HepG2 (cell line): ENCODE data around the gene DDR1. TPM values are rescaled to one million over a fixed set of nuclear protein-coding genes. Genes with fewer than 3 reads are reported as not detected.
A peak's percentile ranks its signal among the peaks of the same experiment; 100 is the strongest.

Source experiments
- CENPX ChIP-seq: sonication (generic); formaldehyde crosslinking; IDR thresholded peaks from 2 replicates; pipeline ENCODE4 v1.9.0; 2021; ENCODE audit warnings: mild to moderate bottlenecking, missing genetic modification reagents, moderate library complexity
- ELF4 ChIP-seq: sonication (generic); formaldehyde crosslinking; IDR thresholded peaks from 2 replicates; pipeline ENCODE4 v1.5.0; 2020; ENCODE audit warnings: missing genetic modification reagents, mild to moderate bottlenecking, moderate library complexity, borderline replicate concordance
- KAT2B ChIP-seq: fragments of 150-350 bp; IDR thresholded peaks from 2 replicates; pipeline ENCODE4 v1.6.1; 2014; ENCODE audit warnings: low read depth, low read length, borderline replicate concordance
- MEF2D ChIP-seq: sonication (generic); formaldehyde crosslinking; IDR thresholded peaks from 2 replicates; pipeline ENCODE4 v1.5.1; 2020; ENCODE audit warnings: mild to moderate bottlenecking, missing genetic modification reagents
- MIXL1 ChIP-seq: IDR thresholded peaks from 2 replicates; pipeline ENCODE4 v1.6.1; 2016
- NBN ChIP-seq: fragments of 450-650 bp; conservative IDR thresholded peaks from 2 replicates; pipeline ENCODE4 v1.6.1; 2017
- PHF8 ChIP-seq: sonication (generic); formaldehyde crosslinking; IDR thresholded peaks from 2 replicates; pipeline ENCODE4 v1.5.0; 2020; ENCODE audit warnings: missing genetic modification reagents
- ZKSCAN8 ChIP-seq: IDR thresholded peaks from 2 replicates; pipeline ENCODE4 v1.6.1; 2016; ENCODE audit warnings: borderline replicate concordance, missing genetic modification reagents, missing compliant biosample characterization
- ZNF101 ChIP-seq: sonication (generic); formaldehyde crosslinking; IDR thresholded peaks from 2 replicates; pipeline ENCODE4 v1.4.0; 2020; ENCODE audit warnings: mild to moderate bottlenecking, low read depth, missing genetic modification reagents, borderline replicate concordance
- ZNF205 ChIP-seq: IDR thresholded peaks from 2 replicates; pipeline ENCODE4 v1.6.1; 2018; ENCODE audit warnings: missing biosample characterization, missing genetic modification reagents
- ZSCAN29 ChIP-seq: sonication (generic); formaldehyde crosslinking; conservative IDR thresholded peaks from 2 replicates; pipeline ENCODE4 v1.4.0; 2020; ENCODE audit warnings: mild to moderate bottlenecking, missing genetic modification reagents
- polyA plus RNA-seq, 8 experiments: library from polyadenylated mRNA; depleted of rRNA in 3 of 8; stranded (reverse) in 7 of 8; unstranded in 1 of 8; fragments of >200 nt; fragmentation: Illumina TruSeq in 4 of 8; extraction: Trizol in 4 of 8; gene quantifications; 2 replicates each; pipeline versions ENCODE4 v1.2.1 to v1.2.3, GENCODE V29; 2011 to 2016; ENCODE audit warnings: low read depth in 4 of 8, missing spikeins in 1 of 8, mixed read lengths in 1 of 8; ENCODE audit not compliant: insufficient read depth in 1 of 8
- total RNA-seq, 5 experiments: library from RNA; depleted of rRNA; stranded (reverse); fragments of >200 nt; fragmentation: Illumina TruSeq; extraction: Trizol; gene quantifications; 2 replicates each; pipeline ENCODE4 v1.2.3, GENCODE V29; 2016; ENCODE audit warnings: low read depth in 1 of 5
- TF ChIP-seq, protein P1 (sequence below): sonication (generic); formaldehyde crosslinking; IDR thresholded peaks from 2 replicates; pipeline ENCODE4 v1.5.1; 2020; ENCODE audit warnings: missing genetic modification reagents, mild to moderate bottlenecking, borderline replicate concordance
- TF ChIP-seq, protein P2 (sequence below): sonication (generic); formaldehyde crosslinking; IDR thresholded peaks from 2 replicates; pipeline ENCODE4 v1.8.1; 2023; ENCODE audit warnings: mild to moderate bottlenecking, missing genetic modification reagents
- TF ChIP-seq, protein P3 (sequence below): sonication (generic); formaldehyde crosslinking; IDR thresholded peaks from 2 replicates; pipeline ENCODE4 v1.4.0; 2020; ENCODE audit warnings: missing genetic modification reagents
- TF ChIP-seq, protein P4 (sequence below): sonication (generic); formaldehyde crosslinking; IDR thresholded peaks from 2 replicates; pipeline ENCODE4 v1.4.0; 2020; ENCODE audit warnings: missing genetic modification reagents
- TF ChIP-seq, protein P5 (sequence below): sonication (generic); formaldehyde crosslinking; IDR thresholded peaks from 2 replicates; pipeline ENCODE4 v1.4.0; 2020; ENCODE audit warnings: missing genetic modification reagents
- TF ChIP-seq, protein P6 (sequence below): IDR thresholded peaks from 2 replicates; pipeline ENCODE4 v1.6.1; 2016; ENCODE audit warnings: missing genetic modification reagents, missing compliant biosample characterization

The DDR1 gene
- total and polyA plus RNA-seq, 2 of the 13 experiments (the other 11 are each of a cell fraction or from before 2014, with no cell fraction given), result 16.7 to 20.2 TPM

DNA sequence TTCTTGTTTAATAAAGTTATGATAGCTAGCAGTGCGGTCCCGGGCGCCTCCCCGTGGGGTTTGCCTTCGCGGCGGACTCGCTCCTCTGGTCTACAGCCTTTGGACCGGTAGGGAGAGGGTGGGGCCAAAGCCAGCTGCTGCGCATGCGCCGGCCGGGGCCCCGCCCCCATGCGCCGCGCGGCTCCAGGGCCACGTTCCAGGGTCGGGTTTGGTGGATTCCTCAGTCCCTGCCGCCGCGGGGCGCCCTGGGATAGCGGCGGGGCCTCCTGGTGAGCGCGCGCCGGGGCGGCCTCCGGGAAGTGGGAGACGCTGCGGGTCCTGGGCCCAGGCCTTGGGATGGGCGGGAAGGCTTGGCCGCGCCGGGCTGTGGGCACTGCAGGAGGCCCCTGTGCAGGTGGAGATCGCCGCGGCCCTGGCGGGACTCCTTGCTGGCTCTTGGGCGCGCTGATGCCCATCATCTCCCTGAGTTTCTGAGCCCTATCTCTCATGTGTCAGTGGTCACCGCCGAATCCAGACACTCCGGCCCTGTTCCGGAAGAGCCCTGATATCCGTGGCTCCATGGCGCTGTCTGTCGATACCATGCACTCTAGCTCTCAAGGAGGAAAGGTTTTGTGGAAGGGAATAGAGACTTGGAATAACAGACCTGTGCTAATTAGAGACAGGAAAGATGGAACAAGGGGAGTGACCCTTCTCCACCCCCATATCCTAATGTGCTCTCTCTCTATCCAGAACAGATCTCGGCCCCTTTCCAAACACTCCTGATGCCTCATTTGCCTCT is 29.9 kb downstream of the DDR1 start, which contains the start of gene VARS2 (continued):
- TF ChIP-seq, protein P1, sequence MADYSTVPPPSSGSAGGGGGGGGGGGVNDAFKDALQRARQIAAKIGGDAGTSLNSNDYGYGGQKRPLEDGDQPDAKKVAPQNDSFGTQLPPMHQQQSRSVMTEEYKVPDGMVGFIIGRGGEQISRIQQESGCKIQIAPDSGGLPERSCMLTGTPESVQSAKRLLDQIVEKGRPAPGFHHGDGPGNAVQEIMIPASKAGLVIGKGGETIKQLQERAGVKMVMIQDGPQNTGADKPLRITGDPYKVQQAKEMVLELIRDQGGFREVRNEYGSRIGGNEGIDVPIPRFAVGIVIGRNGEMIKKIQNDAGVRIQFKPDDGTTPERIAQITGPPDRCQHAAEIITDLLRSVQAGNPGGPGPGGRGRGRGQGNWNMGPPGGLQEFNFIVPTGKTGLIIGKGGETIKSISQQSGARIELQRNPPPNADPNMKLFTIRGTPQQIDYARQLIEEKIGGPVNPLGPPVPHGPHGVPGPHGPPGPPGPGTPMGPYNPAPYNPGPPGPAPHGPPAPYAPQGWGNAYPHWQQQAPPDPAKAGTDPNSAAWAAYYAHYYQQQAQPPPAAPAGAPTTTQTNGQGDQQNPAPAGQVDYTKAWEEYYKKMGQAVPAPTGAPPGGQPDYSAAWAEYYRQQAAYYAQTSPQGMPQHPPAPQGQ (CRISPR knock-in tag), result no peak
- peak; percentile 93 for TF ChIP-seq ZNF205 (CRISPR knock-in tag)
- TF ChIP-seq, protein P2, sequence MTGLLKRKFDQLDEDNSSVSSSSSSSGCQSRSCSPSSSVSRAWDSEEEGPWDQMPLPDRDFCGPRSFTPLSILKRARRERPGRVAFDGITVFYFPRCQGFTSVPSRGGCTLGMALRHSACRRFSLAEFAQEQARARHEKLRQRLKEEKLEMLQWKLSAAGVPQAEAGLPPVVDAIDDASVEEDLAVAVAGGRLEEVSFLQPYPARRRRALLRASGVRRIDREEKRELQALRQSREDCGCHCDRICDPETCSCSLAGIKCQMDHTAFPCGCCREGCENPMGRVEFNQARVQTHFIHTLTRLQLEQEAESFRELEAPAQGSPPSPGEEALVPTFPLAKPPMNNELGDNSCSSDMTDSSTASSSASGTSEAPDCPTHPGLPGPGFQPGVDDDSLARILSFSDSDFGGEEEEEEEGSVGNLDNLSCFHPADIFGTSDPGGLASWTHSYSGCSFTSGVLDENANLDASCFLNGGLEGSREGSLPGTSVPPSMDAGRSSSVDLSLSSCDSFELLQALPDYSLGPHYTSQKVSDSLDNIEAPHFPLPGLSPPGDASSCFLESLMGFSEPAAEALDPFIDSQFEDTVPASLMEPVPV (CRISPR knock-in tag), result peak; percentile 98; the same call in 1 of the 2 replicates
- no peak for TF ChIP-seq ZNF101 (CRISPR knock-in tag)
- no peak for TF ChIP-seq KAT2B
- 0 out of 2 replicates have a peak, but pooled peaks have one; percentile 16 for TF ChIP-seq ZKSCAN8 (CRISPR knock-in tag)
- peak; percentile 89 for TF ChIP-seq ZSCAN29 (CRISPR knock-in tag)
- TF ChIP-seq, protein P3, sequence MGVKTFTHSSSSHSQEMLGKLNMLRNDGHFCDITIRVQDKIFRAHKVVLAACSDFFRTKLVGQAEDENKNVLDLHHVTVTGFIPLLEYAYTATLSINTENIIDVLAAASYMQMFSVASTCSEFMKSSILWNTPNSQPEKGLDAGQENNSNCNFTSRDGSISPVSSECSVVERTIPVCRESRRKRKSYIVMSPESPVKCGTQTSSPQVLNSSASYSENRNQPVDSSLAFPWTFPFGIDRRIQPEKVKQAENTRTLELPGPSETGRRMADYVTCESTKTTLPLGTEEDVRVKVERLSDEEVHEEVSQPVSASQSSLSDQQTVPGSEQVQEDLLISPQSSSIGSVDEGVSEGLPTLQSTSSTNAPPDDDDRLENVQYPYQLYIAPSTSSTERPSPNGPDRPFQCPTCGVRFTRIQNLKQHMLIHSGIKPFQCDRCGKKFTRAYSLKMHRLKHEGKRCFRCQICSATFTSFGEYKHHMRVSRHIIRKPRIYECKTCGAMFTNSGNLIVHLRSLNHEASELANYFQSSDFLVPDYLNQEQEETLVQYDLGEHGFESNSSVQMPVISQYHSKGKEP (CRISPR knock-in tag), result peak; percentile 89
- TF ChIP-seq MEF2D (CRISPR knock-in tag), result peak; percentile 76; the same call in 1 of the 2 replicates
- no peak for TF ChIP-seq CENPX (CRISPR knock-in tag)
- TF ChIP-seq, protein P4, sequence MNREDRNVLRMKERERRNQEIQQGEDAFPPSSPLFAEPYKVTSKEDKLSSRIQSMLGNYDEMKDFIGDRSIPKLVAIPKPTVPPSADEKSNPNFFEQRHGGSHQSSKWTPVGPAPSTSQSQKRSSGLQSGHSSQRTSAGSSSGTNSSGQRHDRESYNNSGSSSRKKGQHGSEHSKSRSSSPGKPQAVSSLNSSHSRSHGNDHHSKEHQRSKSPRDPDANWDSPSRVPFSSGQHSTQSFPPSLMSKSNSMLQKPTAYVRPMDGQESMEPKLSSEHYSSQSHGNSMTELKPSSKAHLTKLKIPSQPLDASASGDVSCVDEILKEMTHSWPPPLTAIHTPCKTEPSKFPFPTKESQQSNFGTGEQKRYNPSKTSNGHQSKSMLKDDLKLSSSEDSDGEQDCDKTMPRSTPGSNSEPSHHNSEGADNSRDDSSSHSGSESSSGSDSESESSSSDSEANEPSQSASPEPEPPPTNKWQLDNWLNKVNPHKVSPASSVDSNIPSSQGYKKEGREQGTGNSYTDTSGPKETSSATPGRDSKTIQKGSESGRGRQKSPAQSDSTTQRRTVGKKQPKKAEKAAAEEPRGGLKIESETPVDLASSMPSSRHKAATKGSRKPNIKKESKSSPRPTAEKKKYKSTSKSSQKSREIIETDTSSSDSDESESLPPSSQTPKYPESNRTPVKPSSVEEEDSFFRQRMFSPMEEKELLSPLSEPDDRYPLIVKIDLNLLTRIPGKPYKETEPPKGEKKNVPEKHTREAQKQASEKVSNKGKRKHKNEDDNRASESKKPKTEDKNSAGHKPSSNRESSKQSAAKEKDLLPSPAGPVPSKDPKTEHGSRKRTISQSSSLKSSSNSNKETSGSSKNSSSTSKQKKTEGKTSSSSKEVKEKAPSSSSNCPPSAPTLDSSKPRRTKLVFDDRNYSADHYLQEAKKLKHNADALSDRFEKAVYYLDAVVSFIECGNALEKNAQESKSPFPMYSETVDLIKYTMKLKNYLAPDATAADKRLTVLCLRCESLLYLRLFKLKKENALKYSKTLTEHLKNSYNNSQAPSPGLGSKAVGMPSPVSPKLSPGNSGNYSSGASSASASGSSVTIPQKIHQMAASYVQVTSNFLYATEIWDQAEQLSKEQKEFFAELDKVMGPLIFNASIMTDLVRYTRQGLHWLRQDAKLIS, result no peak; the same call in 1 of the 2 replicates
- TF ChIP-seq, protein P5, sequence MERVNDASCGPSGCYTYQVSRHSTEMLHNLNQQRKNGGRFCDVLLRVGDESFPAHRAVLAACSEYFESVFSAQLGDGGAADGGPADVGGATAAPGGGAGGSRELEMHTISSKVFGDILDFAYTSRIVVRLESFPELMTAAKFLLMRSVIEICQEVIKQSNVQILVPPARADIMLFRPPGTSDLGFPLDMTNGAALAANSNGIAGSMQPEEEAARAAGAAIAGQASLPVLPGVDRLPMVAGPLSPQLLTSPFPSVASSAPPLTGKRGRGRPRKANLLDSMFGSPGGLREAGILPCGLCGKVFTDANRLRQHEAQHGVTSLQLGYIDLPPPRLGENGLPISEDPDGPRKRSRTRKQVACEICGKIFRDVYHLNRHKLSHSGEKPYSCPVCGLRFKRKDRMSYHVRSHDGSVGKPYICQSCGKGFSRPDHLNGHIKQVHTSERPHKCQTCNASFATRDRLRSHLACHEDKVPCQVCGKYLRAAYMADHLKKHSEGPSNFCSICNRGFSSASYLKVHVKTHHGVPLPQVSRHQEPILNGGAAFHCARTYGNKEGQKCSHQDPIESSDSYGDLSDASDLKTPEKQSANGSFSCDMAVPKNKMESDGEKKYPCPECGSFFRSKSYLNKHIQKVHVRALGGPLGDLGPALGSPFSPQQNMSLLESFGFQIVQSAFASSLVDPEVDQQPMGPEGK (CRISPR knock-in tag), result peak; percentile 73
- TF ChIP-seq, protein P6, sequence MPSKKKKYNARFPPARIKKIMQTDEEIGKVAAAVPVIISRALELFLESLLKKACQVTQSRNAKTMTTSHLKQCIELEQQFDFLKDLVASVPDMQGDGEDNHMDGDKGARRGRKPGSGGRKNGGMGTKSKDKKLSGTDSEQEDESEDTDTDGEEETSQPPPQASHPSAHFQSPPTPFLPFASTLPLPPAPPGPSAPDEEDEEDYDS (CRISPR knock-in tag), result peak; percentile 85
- TF ChIP-seq PHF8 (CRISPR knock-in tag), result peak; percentile 98
- peak; percentile 85 for TF ChIP-seq MIXL1 (CRISPR knock-in tag)
- no peak for TF ChIP-seq NBN
- peak; percentile 85 for TF ChIP-seq ELF4 (CRISPR knock-in tag)
